HFF-Myc (cell line): ENCODE data around the gene PPT1.

Experiments used
- DNase-seq: peaks from one replicate; pipeline ENCODE4 v3.0.0-alpha.2; 2011; ENCODE audit warnings: low read depth; ENCODE audit errors: extremely low read depth
- H3K4me3 ChIP-seq: replicated peaks from 2 replicates; pipeline ENCODE4 v1.5.1; 2011; ENCODE audit warnings: low read depth, mild to moderate bottlenecking, control low read depth, low read length
- CTCF ChIP-seq: IDR thresholded peaks from 2 replicates; pipeline ENCODE4 v1.5.1; 2012; ENCODE audit warnings: mild to moderate bottlenecking, low read depth, low read length, control low read depth; ENCODE audit errors: missing control alignments

PPT1 gene

GRCh38 chr1:40096977-40097782 lies at the start of gene PPT1:
PPT1 (minus strand) TSS chr1:40097252; CDS start chr1:40097238, 14 bp downstream.
- no peak for TF ChIP-seq CTCF
- peak within 1 kb of the TSS; percentile 53 for H3K4me3 ChIP-seq
- DNase-seq = peak; percentile 21

- TF ChIP-seq CTCF = peak; percentile 80
- no peak overlapping the region for H3K4me3 ChIP-seq
- DNase-seq = peak; percentile 55
These were observed 47.0 kb upstream of the PPT1 start for GRCh38 chr1:40143891-40144575.

- no peak for DNase-seq
- TF ChIP-seq CTCF = no peak
- no peak overlapping the region for H3K4me3 ChIP-seq
These were observed 45.0 kb upstream of the PPT1 start for GRCh38 chr1:40141878-40142535.

- TF ChIP-seq CTCF = no peak
- no peak for DNase-seq
- H3K4me3 ChIP-seq = no peak overlapping the region
These were observed 43.3 kb upstream of the PPT1 start for GRCh38 chr1:40140211-40140973.

GRCh38 chr1:40133839-40134238 lies 36.8 kb upstream of the PPT1 start:
- H3K4me3 ChIP-seq = no peak overlapping the region
- TF ChIP-seq CTCF = no peak
- DNase-seq = no peak

- no peak for DNase-seq
- peak overlapping the region; percentile 28; the same call in 1 of the 2 replicates for H3K4me3 ChIP-seq
- no peak for TF ChIP-seq CTCF
These were observed 36.2 kb upstream of the PPT1 start for GRCh38 chr1:40133312-40133665.
